SK-N-SH (cell line): ENCODE results near the gene C9. TPM values are rescaled to one million over a fixed set of nuclear protein-coding genes. Genes with fewer than 3 reads are reported as not detected.

Experiments used
- CTCF ChIA-PET: fragments of 300-600, 350-600 bp; formaldehyde crosslinking; extraction: SDS; loops from one replicate; lab custom pipeline; 2021; lab: Yijun Ruan, JAX
- POLR2A ChIA-PET: fragments of 350-600 bp; sonication (Branson Sonifier 250); formaldehyde crosslinking; extraction: SDS; loops from one replicate; lab custom pipeline; 2020; ENCODE audit warnings: antibody characterized with exemption, inconsistent platforms; lab: Yijun Ruan, JAX
- DNase-seq: peaks from one replicate; pipeline ENCODE4 v3.0.0; 2012
- H2AFZ ChIP-seq: fragments of 200-600 bp; sonication (generic); 2 replicates; pipeline ENCODE4 v1.8.1; 2016; ENCODE audit warnings: antibody characterized with exemption, mild to moderate bottlenecking, low read depth
- H3F3A ChIP-seq: fragments of 200-600 bp; sonication (generic); replicated peaks from 2 replicates; pipeline ENCODE3; 2016; ENCODE audit warnings: antibody characterized with exemption, mild to moderate bottlenecking; ENCODE audit not compliant: insufficient read depth
- H3K27ac ChIP-seq, 2 experiments: fragments of 200-500 bp in 1 of 2; fragments of 200-600 bp in 1 of 2; sonication (Bioruptor generic) in 1 of 2; sonication (generic), shearing (Covaris generic) in 1 of 2; 2 replicates each; pipeline versions ENCODE4 v1.5.1 to v1.6.1; 2014 to 2016; ENCODE audit warnings: low read depth in 2 of 2, inconsistent platforms in 1 of 2, low read length in 1 of 2, mild to moderate bottlenecking in 1 of 2, mixed read lengths in 1 of 2
- H3K27me3 ChIP-seq: fragments of 200-600 bp; sonication (generic), shearing (Covaris generic); 2 replicates; pipeline ENCODE4 v1.6.1; 2016; ENCODE audit warnings: mixed run types; ENCODE audit not compliant: insufficient read depth
- H3K36me3 ChIP-seq, 2 experiments: fragments of 200-500 bp in 1 of 2; fragments of 200-600 bp in 1 of 2; sonication (Bioruptor generic) in 1 of 2; sonication (generic) in 1 of 2; replicated peaks in 1 of 2; 2 replicates each; pipeline versions ENCODE3 to v1.5.1; 2014 to 2016; ENCODE audit warnings: low read length in 1 of 2, mild to moderate bottlenecking in 1 of 2; ENCODE audit not compliant: insufficient read depth in 2 of 2, control insufficient read depth in 1 of 2
- H3K4me1 ChIP-seq, 2 experiments: fragments of 200-500 bp in 1 of 2; fragments of 200-600 bp in 1 of 2; sonication (Bioruptor generic) in 1 of 2; sonication (generic), shearing (Covaris generic) in 1 of 2; 2 replicates each; pipeline versions ENCODE4 v1.5.1 to v1.6.1; 2014 to 2016; ENCODE audit warnings: low read depth in 1 of 2, low read length in 1 of 2, mixed run types in 1 of 2; ENCODE audit not compliant: insufficient read depth in 2 of 2, control insufficient read depth in 1 of 2
- H3K4me2 ChIP-seq: fragments of 200-600 bp; sonication (generic), shearing (Covaris generic); 2 replicates; pipeline ENCODE4 v1.6.1; 2017; ENCODE audit warnings: mixed run types
- H3K4me3 ChIP-seq, 2 experiments: fragments of 200-500 bp in 1 of 2; fragments of 200-600 bp in 1 of 2; sonication (Bioruptor generic) in 1 of 2; sonication (generic), shearing (Covaris generic) in 1 of 2; 2 replicates each; pipeline versions ENCODE4 v1.5.1 to v1.8.1; 2014 to 2016; ENCODE audit warnings: low read depth in 2 of 2, inconsistent platforms in 1 of 2, low read length in 1 of 2, mild to moderate bottlenecking in 1 of 2, mixed read lengths in 1 of 2, moderate library complexity in 1 of 2
- H3K79me2 ChIP-seq: fragments of 200-600 bp; sonication (generic); 2 replicates; pipeline ENCODE4 v1.8.1; 2017; ENCODE audit warnings: mild to moderate bottlenecking; ENCODE audit not compliant: insufficient read depth
- H3K9ac ChIP-seq: fragments of 200-600 bp; sonication (generic); 2 replicates; pipeline ENCODE4 v1.6.1; 2017; ENCODE audit warnings: mixed run types
- H3K9me2 ChIP-seq: fragments of 200-600 bp; sonication (generic); 2 replicates; pipeline ENCODE4 v1.6.1; 2017; ENCODE audit warnings: mixed run types
- H3K9me3 ChIP-seq: fragments of 200-600 bp; sonication (generic); 2 replicates; pipeline ENCODE4 v1.6.1; 2017; ENCODE audit warnings: mixed run types, mild to moderate bottlenecking, moderate library complexity
- H4K20me1 ChIP-seq: fragments of 200-600 bp; sonication (generic); 2 replicates; pipeline ENCODE4 v1.6.1; 2017; ENCODE audit warnings: mild to moderate bottlenecking, mixed run types; ENCODE audit not compliant: insufficient read depth
- CHD2 ChIP-seq: fragments of 150-350 bp; IDR thresholded peaks from 2 replicates; pipeline ENCODE4 v1.6.1; 2018; ENCODE audit warnings: low read length; ENCODE audit not compliant: partially characterized antibody
- CTCF ChIP-seq: fragments of 200-600 bp; sonication (generic); IDR thresholded peaks from 2 replicates; pipeline ENCODE4 v1.6.1; 2017; ENCODE audit warnings: antibody characterized with exemption, mild to moderate bottlenecking, moderate library complexity
- ELF1 ChIP-seq: IDR thresholded peaks from 2 replicates; pipeline ENCODE4 v1.4.0; 2012
- EZH2phosphoT487 ChIP-seq: fragments of 200-600 bp; sonication (generic); IDR thresholded peaks from 2 replicates; pipeline ENCODE4 v1.6.1; 2017; ENCODE audit warnings: low read depth, mixed run types, mild to moderate bottlenecking, antibody characterized with exemption, moderate library complexity, borderline replicate concordance
- FOSL2 ChIP-seq: IDR thresholded peaks from 2 replicates; pipeline ENCODE4 v1.4.0; 2012; ENCODE audit warnings: low read depth, mild to moderate bottlenecking, moderate library complexity, borderline replicate concordance
- FOXJ3 ChIP-seq: sonication (generic); formaldehyde crosslinking; IDR thresholded peaks from 2 replicates; pipeline ENCODE4 v1.5.1; 2020; ENCODE audit warnings: mild to moderate bottlenecking, missing genetic modification reagents
- JUND ChIP-seq: IDR thresholded peaks from 2 replicates; pipeline ENCODE4 v1.4.0; 2012
- MAX ChIP-seq: IDR thresholded peaks from 2 replicates; pipeline ENCODE4 v1.4.0; 2012; ENCODE audit warnings: low read depth
- MEF2A ChIP-seq: IDR thresholded peaks from 2 replicates; pipeline ENCODE4 v1.4.0; 2012; ENCODE audit warnings: low read depth, borderline replicate concordance
- NRF1 ChIP-seq: IDR thresholded peaks from 2 replicates; pipeline ENCODE4 v1.6.1; 2012; ENCODE audit warnings: low read depth, mild to moderate bottlenecking, low read length
- POLR2AphosphoS5 ChIP-seq: IDR thresholded peaks from 2 replicates; pipeline ENCODE4 v1.6.1; 2012; ENCODE audit warnings: low read depth, low read length
- RXRA ChIP-seq: IDR thresholded peaks from 2 replicates; pipeline ENCODE4 v1.4.0; 2012; ENCODE audit warnings: low read depth, mild to moderate bottlenecking, borderline replicate concordance
- SMC3 ChIP-seq: IDR thresholded peaks from 2 replicates; pipeline ENCODE4 v1.6.1; 2012; ENCODE audit warnings: low read depth, low read length, improper control_type of control experiment
- YY1 ChIP-seq: IDR thresholded peaks from 2 replicates; pipeline ENCODE4 v1.4.0; 2012; ENCODE audit warnings: low read depth, mild to moderate bottlenecking
- ZBTB33 ChIP-seq: IDR thresholded peaks from 2 replicates; pipeline ENCODE4 v1.4.0; 2012; ENCODE audit warnings: low read depth, borderline replicate concordance
- WGBS: methylation state at CpG from one replicate; pipeline ENCODE4 v1.1.6; 2017; ENCODE audit warnings: low lambda C conversion rate; 5-methylcytosine and 5-hydroxymethylcytosine counted together
- polyA plus RNA-seq, 3 experiments: library from polyadenylated mRNA; depleted of rRNA; stranded (reverse); fragments of >200 nt; gene quantifications; 2 replicates each; pipeline ENCODE4 v1.2.3, GENCODE V29; 2012
- TF ChIP-seq, protein P1 (sequence below): fragments of 150-350 bp; IDR thresholded peaks from 2 replicates; pipeline ENCODE4 v1.6.1; 2017; ENCODE audit warnings: antibody characterized with exemption, low read length, low read depth, borderline replicate concordance
- TF ChIP-seq, protein P2 (sequence below): fragments of 150-350 bp; IDR thresholded peaks from 2 replicates; pipeline ENCODE4 v1.6.1; 2016; ENCODE audit warnings: mild to moderate bottlenecking, low read depth, low read length

C9 gene
- polyA plus RNA-seq, 1 of the 3 experiments (the other 2 are of a cell fraction) = not detected

DNA sequence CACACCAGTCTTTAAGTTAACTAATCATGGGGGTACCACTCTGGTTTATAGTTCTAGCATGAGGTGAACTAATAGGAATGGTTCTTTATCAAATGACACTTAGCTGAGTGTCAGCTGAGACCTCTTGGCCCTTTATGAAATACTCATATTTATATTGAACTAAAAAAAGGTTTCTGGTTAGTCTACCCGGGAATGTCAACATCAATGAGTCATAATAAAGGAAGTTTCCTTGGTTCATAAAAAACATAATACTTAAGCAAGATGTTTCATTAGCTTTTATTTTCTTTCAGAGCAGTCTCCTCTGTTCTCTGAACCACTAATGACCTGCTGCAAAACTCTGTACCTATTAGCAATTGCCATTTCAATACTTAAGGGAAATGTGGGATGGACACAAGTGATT lies 46.8 kb upstream of the C9 start (continued):
- TF ChIP-seq FOSL2 (peak; percentile 83), FOXJ3 (CRISPR knock-in tag) (no peak)

GRCh38 chr5:39409033-39409432 lies 44.7 kb upstream of the C9 start:
- Histone ChIP-seq H3K4me1 (peaks cover 0 to 26% of the 10 kb centered on the region in 2 experiments; a peak in 2 of 4 replicates), H3F3A (peaks cover 14% of the 10 kb centered on the region), H3K27me3 (no peaks in the 10 kb centered on the region), H3K4me2 (no peak overlapping the region), H4K20me1 (peaks cover 6% of the 10 kb centered on the region), H3K27ac (no peak overlapping the region), H3K9me2 (no peaks in the 10 kb centered on the region), H3K36me3 (peaks cover 0 to 2% of the 10 kb centered on the region in 2 experiments), H3K9me3 (no peaks in the 10 kb centered on the region), H3K79me2 (peaks cover 86% of the 10 kb centered on the region), H3K4me3 (no peak overlapping the region), H2AFZ (no peak overlapping the region; the same call in 1 of the 2 replicates), H3K9ac (no peak overlapping the region)
- CTCF ChIA-PET = interaction anchor here (1.0 kb wide), 1 partner anchor 33 kb away, joined by 3 read pairs; no protein-coding TSS in a partner anchor
- TF ChIP-seq CHD2 (no peak), CTCF (no peak), MAX (no peak), NRF1 (no peak), RXRA (no peak), EZH2phosphoT487 (no peak), SMC3 (no peak), JUND (no peak)
- POLR2A ChIA-PET = no interaction called here
- no peak for DNase-seq
- WGBS = 6% methylated on average over 1 of the region's 1 CpG

GRCh38 chr5:39405083-39405843 lies 41.0 kb upstream of the C9 start:
- POLR2A ChIA-PET = no interaction called here
- no peak for DNase-seq
- H3K9ac ChIP-seq = no peak overlapping the region
- no peaks in the 10 kb centered on the region for H4K20me1 ChIP-seq
- CTCF ChIA-PET = no interaction called here
- H3K9me3 ChIP-seq = no peaks in the 10 kb centered on the region
- no peak overlapping the region for H3K4me3 ChIP-seq
- H3K79me2 ChIP-seq = peaks cover 80% of the 10 kb centered on the region
- peaks cover 20% of the 10 kb centered on the region for H3F3A ChIP-seq
- no peaks in the 10 kb centered on the region for H3K9me2 ChIP-seq
- H3K27ac ChIP-seq = no peak overlapping the region; a peak in 1 of 4 replicates
- peaks cover 0 to 12% of the 10 kb centered on the region in 2 experiments; a peak in 2 of 4 replicates for H3K4me1 ChIP-seq
- H3K4me2 ChIP-seq = no peak overlapping the region
- no peak overlapping the region for H2AFZ ChIP-seq
- WGBS = 27% methylated on average over 5 of the region's 5 CpGs
- H3K27me3 ChIP-seq = no peaks in the 10 kb centered on the region
- H3K36me3 ChIP-seq = peaks cover 2 to 7% of the 10 kb centered on the region in 2 experiments
- no peak for TF ChIP-seq ELF1
- no peak for TF ChIP-seq MEF2A
- TF ChIP-seq, protein P1, sequence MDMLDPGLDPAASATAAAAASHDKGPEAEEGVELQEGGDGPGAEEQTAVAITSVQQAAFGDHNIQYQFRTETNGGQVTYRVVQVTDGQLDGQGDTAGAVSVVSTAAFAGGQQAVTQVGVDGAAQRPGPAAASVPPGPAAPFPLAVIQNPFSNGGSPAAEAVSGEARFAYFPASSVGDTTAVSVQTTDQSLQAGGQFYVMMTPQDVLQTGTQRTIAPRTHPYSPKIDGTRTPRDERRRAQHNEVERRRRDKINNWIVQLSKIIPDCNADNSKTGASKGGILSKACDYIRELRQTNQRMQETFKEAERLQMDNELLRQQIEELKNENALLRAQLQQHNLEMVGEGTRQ = no peak
- no peak for TF ChIP-seq CHD2
- no peak for TF ChIP-seq JUND
- TF ChIP-seq, protein P2, sequence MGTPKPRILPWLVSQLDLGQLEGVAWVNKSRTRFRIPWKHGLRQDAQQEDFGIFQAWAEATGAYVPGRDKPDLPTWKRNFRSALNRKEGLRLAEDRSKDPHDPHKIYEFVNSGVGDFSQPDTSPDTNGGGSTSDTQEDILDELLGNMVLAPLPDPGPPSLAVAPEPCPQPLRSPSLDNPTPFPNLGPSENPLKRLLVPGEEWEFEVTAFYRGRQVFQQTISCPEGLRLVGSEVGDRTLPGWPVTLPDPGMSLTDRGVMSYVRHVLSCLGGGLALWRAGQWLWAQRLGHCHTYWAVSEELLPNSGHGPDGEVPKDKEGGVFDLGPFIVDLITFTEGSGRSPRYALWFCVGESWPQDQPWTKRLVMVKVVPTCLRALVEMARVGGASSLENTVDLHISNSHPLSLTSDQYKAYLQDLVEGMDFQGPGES = no peak
- no peak for TF ChIP-seq POLR2AphosphoS5
- no peak for TF ChIP-seq NRF1
- TF ChIP-seq ZBTB33 = no peak
- no peak for TF ChIP-seq FOXJ3 (CRISPR knock-in tag)
- TF ChIP-seq EZH2phosphoT487 = no peak
- no peak for TF ChIP-seq YY1
